Measurements from ENCODE around the gene ARL4C. TPM values are rescaled to one million over a fixed set of nuclear protein-coding genes. Genes with fewer than 3 reads are reported as not detected.

Gene ARL4C
- 10 to 100 TPM in 3 of 4 donors, 1 to 10 TPM in 1; 6.4 to 24.6 (median 17.0) TPM for total RNA-seq

- no peak for TF ChIP-seq CTCF (IDR thresholded peaks at IDR 0.05; ENCODE audit: low read depth)
Measured at GRCh38 chr2:234496835-234497593, at the start of gene ARL4C. ARL4C (minus strand) TSS chr2:234497081; CDS start chr2:234496586, 495 bp downstream.

DNA sequence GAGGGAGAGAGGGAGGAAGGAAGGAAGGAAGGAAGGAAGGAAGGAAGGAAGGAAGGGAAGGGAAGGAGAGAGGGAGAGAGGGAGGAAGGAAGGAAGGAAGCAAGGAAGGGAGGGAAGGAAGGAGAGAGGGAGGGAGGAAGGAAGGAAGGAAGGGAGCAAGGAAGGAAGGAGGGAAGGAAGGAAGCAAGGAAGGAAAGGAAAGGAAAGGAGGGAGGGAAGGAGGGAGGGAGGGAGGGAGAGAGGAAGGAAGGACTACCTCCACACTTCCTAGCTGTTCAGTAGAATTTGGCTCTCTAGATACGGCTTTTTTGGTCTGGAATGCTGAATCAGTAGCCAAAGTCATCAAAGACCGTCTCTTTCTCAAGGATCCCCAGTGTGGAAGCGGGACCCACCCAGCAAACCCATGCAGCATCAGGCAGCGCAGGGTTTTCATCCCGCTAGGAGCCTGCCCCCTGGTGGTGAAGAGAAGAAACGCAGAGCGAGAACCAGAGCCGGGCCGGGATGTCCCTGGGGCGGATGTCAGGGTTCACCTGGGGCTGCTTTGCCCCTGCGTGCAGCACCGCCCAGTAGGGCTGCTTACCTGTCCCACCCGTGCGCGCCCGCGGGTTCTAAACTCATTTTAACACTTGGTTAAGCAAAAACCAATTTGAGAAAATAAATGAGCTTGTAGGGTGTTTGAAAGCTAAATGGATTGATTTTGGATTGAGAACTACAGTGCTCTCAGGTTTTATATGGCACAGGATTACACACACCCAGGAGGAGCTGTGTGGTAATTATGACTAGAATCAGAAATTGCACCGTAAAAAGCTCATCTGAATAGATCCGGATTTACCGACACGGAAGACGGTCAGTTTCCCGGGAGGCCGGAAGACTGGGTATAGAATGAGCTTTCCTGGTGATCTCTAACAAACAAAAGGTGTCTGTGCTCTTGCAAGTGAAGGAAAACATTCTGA lies 48.1 kb upstream of the ARL4C start:
- no peak for TF ChIP-seq CTCF (IDR thresholded peaks at IDR 0.05; ENCODE audit: low read depth)

- no peak for TF ChIP-seq CTCF (IDR thresholded peaks at IDR 0.05; ENCODE audit: low read depth)
Measured at GRCh38 chr2:234542742-234543141, 45.9 kb upstream of the ARL4C start.

GRCh38 chr2:234537929-234538328 lies 41.0 kb upstream of the ARL4C start:
- TF ChIP-seq CTCF (IDR thresholded peaks at IDR 0.05; ENCODE audit: low read depth), result no peak

- TF ChIP-seq CTCF (IDR thresholded peaks at IDR 0.05; ENCODE audit: low read depth), result no peak
Measured at GRCh38 chr2:234536178-234536965, 39.5 kb upstream of the ARL4C start.

GRCh38 chr2:234535464-234535863 lies 38.6 kb upstream of the ARL4C start:
- no peak for TF ChIP-seq CTCF (IDR thresholded peaks at IDR 0.05; ENCODE audit: low read depth)
